Superior temporal gyrus (tissue), 1 donor: ENCODE results near the gene DCLK1.

Source experiments
- DNase-seq: peaks from one replicate; pipeline ENCODE4 v3.0.0-alpha.2; 2016; ENCODE audit errors: extremely low spot score

Gene DCLK1

GRCh38 chr13:35791184-35791851, 339.9 kb downstream of the DCLK1 start:
- no peak for DNase-seq

GRCh38 chr13:35789335-35790165, 341.6 kb downstream of the DCLK1 start:
- peak; percentile 84 for DNase-seq

GRCh38 chr13:35787937-35788336, 343.2 kb downstream of the DCLK1 start:
- DNase-seq = no peak

- DNase-seq = no peak
These were observed 345.4 kb downstream of the DCLK1 start for GRCh38 chr13:35785576-35786303.

GRCh38 chr13:35784286-35784951, 346.8 kb downstream of the DCLK1 start:
- no peak for DNase-seq

- DNase-seq = no peak
These were observed 348.4 kb downstream of the DCLK1 start for GRCh38 chr13:35782793-35783192.

GRCh38 chr13:35781036-35782000, 349.9 kb downstream of the DCLK1 start:
- no peak for DNase-seq

GRCh38 chr13:35780613-35781012, 350.6 kb downstream of the DCLK1 start:
- no peak for DNase-seq

- DNase-seq = no peak
These were observed 359.3 kb downstream of the DCLK1 start for GRCh38 chr13:35771898-35772297.

- no peak for DNase-seq
These were observed 360.4 kb downstream of the DCLK1 start for GRCh38 chr13:35770756-35771297.

- no peak for DNase-seq
These were observed 361.4 kb downstream of the DCLK1 start for GRCh38 chr13:35769812-35770211.

GRCh38 chr13:35768551-35768950, 362.6 kb downstream of the DCLK1 start:
- DNase-seq = no peak

GRCh38 chr13:35768073-35768472, 363.1 kb downstream of the DCLK1 start:
- no peak for DNase-seq

- no peak for DNase-seq
These were observed 363.8 kb downstream of the DCLK1 start for GRCh38 chr13:35767256-35767976.

- DNase-seq = no peak
These were observed 364.5 kb downstream of the DCLK1 start for GRCh38 chr13:35766663-35767062.

- DNase-seq = no peak
These were observed 365.2 kb downstream of the DCLK1 start for GRCh38 chr13:35765941-35766340.

- DNase-seq = no peak
These were observed 365.8 kb downstream of the DCLK1 start for GRCh38 chr13:35765366-35765765.

GRCh38 chr13:35764326-35765015, 366.7 kb downstream of the DCLK1 start:
- no peak for DNase-seq

GRCh38 chr13:35763782-35764123, 367.4 kb downstream of the DCLK1 start:
- DNase-seq = no peak
